OCI-LY7 (cell line): ENCODE data around the gene DNAJC11. TPM values are rescaled to one million over a fixed set of nuclear protein-coding genes. Genes with fewer than 3 reads are reported as not detected.

ENCODE experiments used
- BruUV-seq: library from RNA; stranded (reverse); fragments of 400-500 nt; replicated peaks from 2 replicates; lab custom pipeline; 2021; lab: Mats Ljungman, UMichigan
- CTCF ChIA-PET: fragments of 300-600 bp; sonication (Branson Sonifier 250); formaldehyde crosslinking; loops from one replicate; lab custom pipeline; 2022; ENCODE audit warnings: antibody characterized with exemption; ENCODE audit not compliant: unreplicated experiment; lab: Charles Lee
- POLR2A ChIA-PET: fragments of 300-600 bp; sonication (Branson Sonifier 250); formaldehyde crosslinking; loops from one replicate; lab custom pipeline; 2022; ENCODE audit warnings: antibody characterized with exemption; lab: Charles Lee
- DNase-seq: peaks from one replicate; pipeline ENCODE4 v3.0.0-alpha.2; 2015; ENCODE audit warnings: low spot score
- H2AFZ ChIP-seq: fragments of 200-600 bp; sonication (generic), shearing (Covaris generic); 2 replicates; pipeline ENCODE4 v1.6.1; 2014; ENCODE audit warnings: mild to moderate bottlenecking, antibody characterized with exemption, low read length, moderate library complexity
- H3K27ac ChIP-seq: fragments of 200-600 bp; sonication (generic); 2 replicates; pipeline ENCODE4 v1.5.1; 2014; ENCODE audit warnings: mixed run types, low read depth, mild to moderate bottlenecking, moderate library complexity, low read length, inconsistent platforms; ENCODE audit not compliant: poor library complexity, severe bottlenecking
- H3K36me3 ChIP-seq: fragments of 200-600 bp; sonication (generic); 2 replicates; pipeline ENCODE4 v1.6.1; 2014; ENCODE audit warnings: mild to moderate bottlenecking, antibody characterized with exemption, low read length, moderate library complexity, mixed read lengths; ENCODE audit not compliant: insufficient read depth
- H3K4me1 ChIP-seq: fragments of 200-600 bp; sonication (generic); 2 replicates; pipeline ENCODE4 v1.5.1; 2014; ENCODE audit warnings: mild to moderate bottlenecking, low read length; ENCODE audit not compliant: insufficient read depth, poor library complexity, severe bottlenecking
- H3K4me2 ChIP-seq: fragments of 200-600 bp; sonication (generic); 2 replicates; pipeline ENCODE4 v1.6.1; 2014; ENCODE audit warnings: mild to moderate bottlenecking, low read length
- H3K4me3 ChIP-seq: fragments of 200-600 bp; sonication (generic); 2 replicates; pipeline ENCODE4 v1.5.1; 2014; ENCODE audit warnings: mild to moderate bottlenecking, low read depth, low read length; ENCODE audit not compliant: poor library complexity, severe bottlenecking
- H3K79me2 ChIP-seq: fragments of 200-600 bp; sonication (generic); 2 replicates; pipeline ENCODE4 v1.6.1; 2016; ENCODE audit warnings: low read depth, mild to moderate bottlenecking, low read length, moderate library complexity, mixed read lengths; ENCODE audit not compliant: insufficient read depth
- H3K9me2 ChIP-seq: fragments of 200-600 bp; sonication (generic); 2 replicates; pipeline ENCODE4 v1.6.1; 2016; ENCODE audit warnings: mild to moderate bottlenecking, low read length, mixed read lengths; ENCODE audit not compliant: insufficient read depth
- H3K9me3 ChIP-seq: fragments of 200-600 bp; sonication (generic); 2 replicates; pipeline ENCODE4 v1.6.1; 2014; ENCODE audit warnings: mild to moderate bottlenecking, mixed run types, low read length, mixed read lengths
- H4K20me1 ChIP-seq: fragments of 200-600 bp; sonication (generic); 2 replicates; pipeline ENCODE4 v1.6.1; 2014; ENCODE audit warnings: mild to moderate bottlenecking, antibody characterized with exemption, low read length, moderate library complexity, mixed read lengths; ENCODE audit not compliant: insufficient read depth
- EZH2phosphoT487 ChIP-seq: fragments of 200-600 bp; sonication (generic); IDR thresholded peaks from 2 replicates; pipeline ENCODE4 v1.6.1; 2018; ENCODE audit warnings: low read depth, borderline replicate concordance, mild to moderate bottlenecking, mixed run types, antibody characterized with exemption, low read length, moderate library complexity, mixed read lengths
- intact Hi-C: fragments of 100-400 bp; cut with micrococcal nuclease; formaldehyde crosslinking; loops from one replicate; pipeline ENCODE4 v1.10.0; 2022; ENCODE audit not compliant: unreplicated experiment
- total RNA-seq, 2 experiments: library from RNA; depleted of rRNA in 1 of 2; stranded (reverse); fragments of >200 nt in 1 of 2; shearing (Covaris generic) in 1 of 2; gene quantifications; 2 replicates each; pipeline ENCODE4 v1.2.3, GENCODE V29; 2014 to 2022
- TF ChIP-seq, protein P1 (sequence below): fragments of 200-600 bp; sonication (generic); conservative IDR thresholded peaks from 2 replicates; pipeline ENCODE4 v1.5.1; 2014; ENCODE audit warnings: mild to moderate bottlenecking, antibody characterized with exemption, low read length, moderate library complexity, mixed read lengths

The DNAJC11 gene
- total RNA-seq, 2 experiments from 2014 or later, result 31.0 to 65.6 TPM

GRCh38 chr1:6675941-6676340 is 25.7 kb downstream of the DNAJC11 start:
- no peak overlapping the region for H3K27ac ChIP-seq

GRCh38 chr1:6674771-6675170 is 26.8 kb downstream of the DNAJC11 start:
- BruUV-seq, result no TSS peak

More at GRCh38 chr1:6675941-6676340, 25.7 kb downstream of the DNAJC11 start:
- H2AFZ ChIP-seq, result no peak overlapping the region
- TF ChIP-seq, protein P1, sequence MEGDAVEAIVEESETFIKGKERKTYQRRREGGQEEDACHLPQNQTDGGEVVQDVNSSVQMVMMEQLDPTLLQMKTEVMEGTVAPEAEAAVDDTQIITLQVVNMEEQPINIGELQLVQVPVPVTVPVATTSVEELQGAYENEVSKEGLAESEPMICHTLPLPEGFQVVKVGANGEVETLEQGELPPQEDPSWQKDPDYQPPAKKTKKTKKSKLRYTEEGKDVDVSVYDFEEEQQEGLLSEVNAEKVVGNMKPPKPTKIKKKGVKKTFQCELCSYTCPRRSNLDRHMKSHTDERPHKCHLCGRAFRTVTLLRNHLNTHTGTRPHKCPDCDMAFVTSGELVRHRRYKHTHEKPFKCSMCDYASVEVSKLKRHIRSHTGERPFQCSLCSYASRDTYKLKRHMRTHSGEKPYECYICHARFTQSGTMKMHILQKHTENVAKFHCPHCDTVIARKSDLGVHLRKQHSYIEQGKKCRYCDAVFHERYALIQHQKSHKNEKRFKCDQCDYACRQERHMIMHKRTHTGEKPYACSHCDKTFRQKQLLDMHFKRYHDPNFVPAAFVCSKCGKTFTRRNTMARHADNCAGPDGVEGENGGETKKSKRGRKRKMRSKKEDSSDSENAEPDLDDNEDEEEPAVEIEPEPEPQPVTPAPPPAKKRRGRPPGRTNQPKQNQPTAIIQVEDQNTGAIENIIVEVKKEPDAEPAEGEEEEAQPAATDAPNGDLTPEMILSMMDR, result no peak
- TF ChIP-seq EZH2phosphoT487, result no peak
- H3K4me3 ChIP-seq, result no peak overlapping the region
- H3K9me2 ChIP-seq, result no peaks in the 10 kb centered on the region
- CTCF ChIA-PET, result no interaction called here
- BruUV-seq, result no TSS peak
- H3K36me3 ChIP-seq, result peaks cover 89% of the 10 kb centered on the region
- no peaks in the 10 kb centered on the region for H3K9me3 ChIP-seq
- H4K20me1 ChIP-seq, result no peaks in the 10 kb centered on the region
- DNase-seq, result no peak
- intact Hi-C loops, result no loop called here
- no peaks in the 10 kb centered on the region for H3K79me2 ChIP-seq
- no peak overlapping the region for H3K4me2 ChIP-seq
- POLR2A ChIA-PET, result no interaction called here
- H3K4me1 ChIP-seq, result no peaks in the 10 kb centered on the region

More at GRCh38 chr1:6674771-6675170, 26.8 kb downstream of the DNAJC11 start:
- DNase-seq, result no peak
- H3K27ac ChIP-seq, result no peak overlapping the region
- H3K4me2 ChIP-seq, result no peak overlapping the region
- no peaks in the 10 kb centered on the region for H3K9me3 ChIP-seq
- ChIA-PET POLR2A (interaction anchor here (0.6 kb wide), 2 partner anchors 19 to 1221 kb away, joined by 3 to 4 read pairs; no protein-coding TSS in a partner anchor), CTCF (no interaction called here)
- intact Hi-C loops, result no loop called here
- no peaks in the 10 kb centered on the region for H3K4me1 ChIP-seq
- peaks cover 90% of the 10 kb centered on the region for H3K36me3 ChIP-seq
- H2AFZ ChIP-seq, result no peak overlapping the region
- H3K9me2 ChIP-seq, result no peaks in the 10 kb centered on the region
- TF ChIP-seq, protein P1, result no peak
- TF ChIP-seq EZH2phosphoT487, result no peak
- H4K20me1 ChIP-seq, result no peaks in the 10 kb centered on the region
- no peak overlapping the region for H3K4me3 ChIP-seq
- no peaks in the 10 kb centered on the region for H3K79me2 ChIP-seq
